Raji (cell line): ENCODE measurements around the gene TLR6.

Source experiments
- POLR2A ChIP-seq: IDR thresholded peaks from 2 replicates; pipeline ENCODE4 v1.6.1; 2011; ENCODE audit warnings: low read depth, low read length, control low read depth; ENCODE audit not compliant: insufficient read depth

The TLR6 gene

GRCh38 chr4:38842994-38843393 lies 13.6 kb downstream of the TLR6 start:
- no peak for TF ChIP-seq POLR2A

- TF ChIP-seq POLR2A, result no peak
Observed at GRCh38 chr4:38837849-38838248, 18.8 kb downstream of the TLR6 start.

- no peak for TF ChIP-seq POLR2A
Observed at GRCh38 chr4:38837334-38837733, 19.3 kb downstream of the TLR6 start.

DNA sequence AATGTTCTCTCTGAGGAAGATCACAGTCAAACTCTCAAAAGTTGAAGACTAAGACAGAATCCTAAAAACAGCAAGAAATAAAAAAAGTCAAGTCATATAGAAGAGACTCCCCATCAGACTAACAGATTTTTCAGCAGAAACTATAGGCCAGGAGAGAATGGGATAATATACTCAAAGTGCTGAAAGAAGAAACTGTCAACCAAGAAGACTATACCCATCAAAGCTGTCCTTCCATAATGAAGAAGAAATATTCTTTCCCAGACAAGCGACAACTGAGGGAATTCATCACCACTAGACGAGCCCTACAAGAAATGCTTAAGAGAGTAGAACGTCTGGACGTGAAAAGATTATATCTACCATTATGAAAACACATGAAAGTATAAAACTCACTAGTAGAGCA lies 22.0 kb downstream of the TLR6 start:
- TF ChIP-seq POLR2A, result no peak

GRCh38 chr4:38832624-38833528 lies 23.7 kb downstream of the TLR6 start:
- TF ChIP-seq POLR2A, result no peak

GRCh38 chr4:38832206-38832605 lies 24.4 kb downstream of the TLR6 start:
- TF ChIP-seq POLR2A, result no peak

GRCh38 chr4:38831653-38832052 lies 25.0 kb downstream of the TLR6 start:
- TF ChIP-seq POLR2A, result no peak

DNA sequence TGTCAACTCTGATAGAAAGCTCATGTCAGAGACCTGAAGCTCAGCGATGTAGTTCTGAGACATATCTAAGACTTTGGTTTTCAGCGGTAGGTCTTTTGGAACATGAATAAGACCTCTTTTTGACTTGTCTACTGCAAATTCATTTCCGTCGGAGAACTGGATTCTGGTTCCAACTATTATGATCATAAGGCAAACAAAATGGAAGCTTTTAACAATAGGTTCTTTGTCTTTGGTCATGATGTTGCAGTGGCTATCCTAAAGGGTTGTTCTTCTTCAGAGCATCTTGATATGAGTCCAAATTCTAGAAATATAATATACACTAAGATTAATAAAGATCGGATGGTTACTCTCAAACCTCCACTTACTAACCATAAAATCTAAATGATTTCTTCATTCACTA lies 27.4 kb downstream of the TLR6 start:
- no peak for TF ChIP-seq POLR2A

DNA sequence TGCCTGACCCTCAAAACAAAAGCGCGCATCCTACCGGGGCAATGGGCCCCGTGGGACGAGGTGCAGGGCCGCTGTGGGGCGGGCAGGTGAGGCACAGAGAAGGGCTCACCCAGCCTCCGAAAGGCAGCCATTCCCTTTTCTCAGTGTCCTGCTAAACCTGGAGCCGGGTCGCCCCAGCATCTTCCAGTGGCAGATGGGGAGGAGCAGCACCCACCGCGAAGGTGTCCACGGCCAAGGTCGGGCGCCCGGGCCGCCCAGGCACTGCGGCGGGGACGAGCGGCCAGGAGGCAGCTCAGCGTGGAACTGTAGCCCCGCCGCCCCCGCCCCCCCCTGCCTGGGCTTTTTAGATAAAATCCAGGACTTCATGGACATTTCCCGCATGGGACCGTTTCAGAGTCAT lies 32.9 kb downstream of the TLR6 start:
- no peak for TF ChIP-seq POLR2A

GRCh38 chr4:38822748-38823303 lies 33.8 kb downstream of the TLR6 start:
- no peak for TF ChIP-seq POLR2A

GRCh38 chr4:38821739-38822138 lies 34.9 kb downstream of the TLR6 start:
- TF ChIP-seq POLR2A, result no peak

- no peak for TF ChIP-seq POLR2A
Observed at GRCh38 chr4:38820329-38821061, 36.1 kb downstream of the TLR6 start.

- no peak for TF ChIP-seq POLR2A
Observed at GRCh38 chr4:38819569-38819968, 37.0 kb downstream of the TLR6 start.

GRCh38 chr4:38818441-38818976 lies 38.1 kb downstream of the TLR6 start:
- no peak for TF ChIP-seq POLR2A
